Activated effector memory CD4-positive, alpha-beta T cell treated with Interleukin-2 at 50 U/mL for 16 hours (primary cell): ENCODE results near the gene FILIP1L.

Source experiments
- DNase-seq: peaks from one replicate; pipeline ENCODE4 v3.0.0-alpha.2; 2020

The FILIP1L gene

GRCh38 chr3:99966662-99967416 lies 147.5 kb downstream of the FILIP1L start:
- DNase-seq = no peak

- no peak for DNase-seq
These were observed 148.5 kb downstream of the FILIP1L start for GRCh38 chr3:99965681-99966408.

- no peak for DNase-seq
These were observed 149.2 kb downstream of the FILIP1L start for GRCh38 chr3:99965077-99965476.

- no peak for DNase-seq
These were observed 151.6 kb downstream of the FILIP1L start for GRCh38 chr3:99962703-99963102.

GRCh38 chr3:99961756-99962515 lies 152.4 kb downstream of the FILIP1L start:
- no peak for DNase-seq

- no peak for DNase-seq
These were observed 153.4 kb downstream of the FILIP1L start for GRCh38 chr3:99960941-99961340.

GRCh38 chr3:99960123-99960878 lies 154.0 kb downstream of the FILIP1L start:
- no peak for DNase-seq

GRCh38 chr3:99958222-99958912 lies 155.9 kb downstream of the FILIP1L start:
- DNase-seq = no peak

- DNase-seq = no peak
These were observed 157.0 kb downstream of the FILIP1L start for GRCh38 chr3:99957151-99957796.

- no peak for DNase-seq
These were observed 158.3 kb downstream of the FILIP1L start for GRCh38 chr3:99955773-99956562.

- no peak for DNase-seq
These were observed 159.2 kb downstream of the FILIP1L start for GRCh38 chr3:99954914-99955644.

- DNase-seq = no peak
These were observed 160.7 kb downstream of the FILIP1L start for GRCh38 chr3:99953596-99953995.

GRCh38 chr3:99952306-99952705 lies 162.0 kb downstream of the FILIP1L start:
- DNase-seq = no peak

- DNase-seq = no peak
These were observed 162.6 kb downstream of the FILIP1L start for GRCh38 chr3:99951701-99952100.

- no peak for DNase-seq
These were observed 163.4 kb downstream of the FILIP1L start for GRCh38 chr3:99950921-99951320.

GRCh38 chr3:99949956-99950670 lies 164.2 kb downstream of the FILIP1L start:
- no peak for DNase-seq

GRCh38 chr3:99948467-99949089 lies 165.7 kb downstream of the FILIP1L start:
- DNase-seq = no peak

- no peak for DNase-seq
These were observed 166.9 kb downstream of the FILIP1L start for GRCh38 chr3:99947356-99947755.
